Upper lobe of left lung (tissue), 6 donors: Measurements from ENCODE around the gene HIVEP3. TPM values are rescaled to one million over a fixed set of nuclear protein-coding genes. Genes with fewer than 3 reads are reported as not detected.

Source experiments
- ATAC-seq, 2 donors: fragments of 200-7000 bp; cut with Tn5 transposase; one replicate each; pipeline ENCODE4 v1.9.1; 2022; ENCODE audit warnings: mild to moderate bottlenecking in 2 of 2, moderate library complexity in 2 of 2; ENCODE audit not compliant: low FRiP score in 2 of 2
- DNase-seq, 2 donors: peaks; one replicate each; pipeline ENCODE4 v3.0.0-alpha.2; 2019 to 2020
- H3K27ac ChIP-seq, 4 donors: fragments of 200-600 bp; sonication (generic); one replicate each; pipeline ENCODE4 v1.5.1; 2016 to 2019
- H3K27me3 ChIP-seq, 4 donors: fragments of 200-600 bp; sonication (generic); one replicate each; pipeline ENCODE4 v1.5.1; 2017 to 2019
- H3K36me3 ChIP-seq, 4 donors: fragments of 200-600 bp; sonication (generic); one replicate each; pipeline ENCODE4 v1.5.1; 2016 to 2019
- H3K4me1 ChIP-seq, 4 donors: fragments of 200-600 bp; sonication (generic); one replicate each; pipeline ENCODE4 v1.5.1; 2018 to 2019
- H3K4me3 ChIP-seq, 4 donors: fragments of 200-600 bp; sonication (generic); one replicate each; pipeline ENCODE4 v1.5.1; 2017 to 2019; ENCODE audit warnings: mild to moderate bottlenecking in 2 of 4, moderate library complexity in 1 of 4
- H3K9me3 ChIP-seq, 4 donors: fragments of 200-600 bp; sonication (generic); one replicate each; pipeline ENCODE4 v1.5.1; 2018 to 2019
- CTCF ChIP-seq, 6 experiments: fragments of 450-650 bp in 4 of 6; fragments of 200-600 bp in 2 of 6; sonication (generic) in 2 of 6; IDR thresholded peaks; one replicate each; pipeline ENCODE4 v1.5.1; 2016 to 2019; ENCODE audit warnings: antibody characterized with exemption in 6 of 6
- EP300 ChIP-seq, 4 donors: sonication (generic); formaldehyde crosslinking; IDR thresholded peaks; one replicate each; pipeline ENCODE4 v1.5.1; 2017; ENCODE audit warnings: antibody characterized with exemption in 4 of 4, control low read depth in 2 of 4
- POLR2A ChIP-seq, 4 donors: fragments of 450-650 bp; IDR thresholded peaks; one replicate each; pipeline ENCODE4 v1.5.1; 2016 to 2017; ENCODE audit warnings: antibody characterized with exemption in 4 of 4, mild to moderate bottlenecking in 2 of 4
- POLR2AphosphoS5 ChIP-seq, 2 donors: sonication (generic); formaldehyde crosslinking; IDR thresholded peaks; one replicate each; pipeline ENCODE4 v1.5.1; 2017; ENCODE audit warnings: antibody characterized with exemption in 2 of 2
- WGBS, 2 donors: methylation state at CpG; one replicate each; pipeline ENCODE4 v1.1.5; 2017 to 2018; 5-methylcytosine and 5-hydroxymethylcytosine counted together
- total RNA-seq, 6 donors: library from RNA; depleted of rRNA in 4 of 6; stranded (reverse); fragments of >200 nt in 4 of 6; gene quantifications; one replicate each; pipeline versions ENCODE4 v1.1.0 to v1.2.1, GENCODE V29; 2016 to 2021
- donor health status: DM: no; HTN: no; CAD: no; lungs with moderate emphysema.
- donor health status: DM: no; HTN: yes; CAD: no; lungs with severe emphysema.

HIVEP3 gene
- total RNA-seq, 6 donors from 2014 or later, result 9.7 to 23.0 (median 11.6) TPM

GRCh38 chr1:41535716-41536115 is 383.0 kb downstream of the HIVEP3 start:
- DNase-seq (peak in 1 of 2 donors; percentile 10), ATAC-seq (no peak)
- WGBS, 2 donors, result 83 to 89% methylated on average over 4 to 5 of the region's 5 CpGs
- Histone ChIP-seq H3K9me3 (no peaks in the 10 kb centered on the region), H3K36me3 (no peaks in the 10 kb centered on the region), H3K4me1 (peaks cover 6 to 15% (median 11%) of the 10 kb centered on the region in 4 donors), H3K4me3 (no peak overlapping the region), H3K27ac (no peak overlapping the region), H3K27me3 (no peaks in the 10 kb centered on the region)
- TF ChIP-seq POLR2AphosphoS5 (IDR thresholded peaks at IDR 0.05), result no peak
- TF ChIP-seq CTCF (IDR thresholded peaks at IDR 0.05), result no peak
- no peak for TF ChIP-seq POLR2A (IDR thresholded peaks at IDR 0.05)
- no peak for TF ChIP-seq EP300 (IDR thresholded peaks at IDR 0.05)

GRCh38 chr1:41535276-41535675 is 383.4 kb downstream of the HIVEP3 start:
- Histone ChIP-seq H3K36me3 (no peaks in the 10 kb centered on the region), H3K27me3 (no peaks in the 10 kb centered on the region), H3K27ac (no peak overlapping the region), H3K9me3 (no peaks in the 10 kb centered on the region), H3K4me1 (peaks cover 6 to 13% (median 10%) of the 10 kb centered on the region in 4 donors), H3K4me3 (no peak overlapping the region)
- DNase-seq, result no peak
- 93 to 97% methylated on average over 4 to 6 of the region's 6 CpGs for WGBS, 2 donors
- ATAC-seq, result no peak
- TF ChIP-seq EP300 (IDR thresholded peaks at IDR 0.05), result no peak
- no peak for TF ChIP-seq POLR2AphosphoS5 (IDR thresholded peaks at IDR 0.05)
- TF ChIP-seq POLR2A (IDR thresholded peaks at IDR 0.05), result no peak
- no peak for TF ChIP-seq CTCF (IDR thresholded peaks at IDR 0.05)

- no peak overlapping the region for H3K27ac ChIP-seq
- no peaks in the 10 kb centered on the region for H3K27me3 ChIP-seq
- H3K4me3 ChIP-seq, result no peak overlapping the region
- peaks cover 6 to 13% (median 10%) of the 10 kb centered on the region in 4 donors for H3K4me1 ChIP-seq
- no peaks in the 10 kb centered on the region for H3K9me3 ChIP-seq
- DNase-seq, result no peak
- H3K36me3 ChIP-seq, result no peaks in the 10 kb centered on the region
- WGBS, 2 donors, result 92 to 94% methylated on average over 15 to 17 of the region's 17 CpGs
- no peak for TF ChIP-seq CTCF (IDR thresholded peaks at IDR 0.05)
- no peak for TF ChIP-seq EP300 (IDR thresholded peaks at IDR 0.05)
- no peak for TF ChIP-seq POLR2A (IDR thresholded peaks at IDR 0.05)
- no peak for TF ChIP-seq POLR2AphosphoS5 (IDR thresholded peaks at IDR 0.05)
- no peak for ATAC-seq
These were observed 384.3 kb downstream of the HIVEP3 start for GRCh38 chr1:41534181-41535076.

- no peak for ATAC-seq
- H3K4me1 ChIP-seq, result peaks cover 6 to 13% (median 10%) of the 10 kb centered on the region in 4 donors
- H3K4me3 ChIP-seq, result no peak overlapping the region
- H3K27ac ChIP-seq, result no peak overlapping the region
- DNase-seq, result no peak
- WGBS, 2 donors, result 93 to 96% methylated on average over 5 of the region's 5 CpGs
- H3K9me3 ChIP-seq, result no peaks in the 10 kb centered on the region
- no peak for TF ChIP-seq CTCF (IDR thresholded peaks at IDR 0.05)
- TF ChIP-seq POLR2A (IDR thresholded peaks at IDR 0.05), result no peak
- no peak for TF ChIP-seq POLR2AphosphoS5 (IDR thresholded peaks at IDR 0.05)
- TF ChIP-seq EP300 (IDR thresholded peaks at IDR 0.05), result no peak
- H3K36me3 ChIP-seq, result no peaks in the 10 kb centered on the region
- H3K27me3 ChIP-seq, result no peaks in the 10 kb centered on the region
These were observed 385.0 kb downstream of the HIVEP3 start for GRCh38 chr1:41533731-41534080.
